BLaER1 (cell line): ENCODE measurements around the gene GYPC.
"Not testable (repeated sequence)": the region's sequence is repeated elsewhere in the genome, so short reads cannot be mapped to it uniquely, and the experiment has no call there.

Experiments
- H3K27ac ChIP-seq: shearing (Covaris generic); formaldehyde crosslinking; 2 replicates; pipeline ENCODE4 v1.8.1; 2022
- H3K27me3 ChIP-seq: shearing (Covaris generic); formaldehyde crosslinking; 2 replicates; pipeline ENCODE4 v1.8.1; 2022
- H3K36me3 ChIP-seq: shearing (Covaris generic); formaldehyde crosslinking; 2 replicates; pipeline ENCODE4 v1.8.1; 2022
- H3K4me1 ChIP-seq: shearing (Covaris generic); formaldehyde crosslinking; 2 replicates; pipeline ENCODE4 v1.8.1; 2022
- H3K4me2 ChIP-seq: shearing (Covaris generic); formaldehyde crosslinking; 2 replicates; pipeline ENCODE4 v1.8.1; 2022
- H3K4me3 ChIP-seq: shearing (Covaris generic); formaldehyde crosslinking; 2 replicates; pipeline ENCODE4 v1.8.1; 2022
- H3K9ac ChIP-seq: shearing (Covaris generic); formaldehyde crosslinking; 2 replicates; pipeline ENCODE4 v1.8.1; 2022
- H3K9me3 ChIP-seq: shearing (Covaris generic); formaldehyde crosslinking; 2 replicates; pipeline ENCODE4 v1.8.1; 2022
- H4K20me1 ChIP-seq: shearing (Covaris generic); formaldehyde crosslinking; 2 replicates; pipeline ENCODE4 v1.8.1; 2022
- Cebpa-rat ChIP-seq: shearing (Covaris generic); IDR thresholded peaks from 2 replicates; pipeline ENCODE4 v1.8.1; 2022

GYPC gene

GRCh38 chr2:126637386-126637785 is 18.6 kb upstream of the GYPC start:
- Histone ChIP-seq H3K36me3 (no peaks in the 10 kb centered on the region), H3K4me3 (no peak overlapping the region), H3K9ac (no peak overlapping the region), H3K4me2 (peak overlapping the region; percentile 32), H3K4me1 (peaks cover 34% of the 10 kb centered on the region), H4K20me1 (no peaks in the 10 kb centered on the region), H3K27ac (no peak overlapping the region), H3K27me3 (no peaks in the 10 kb centered on the region), H3K9me3 (no peaks in the 10 kb centered on the region)
- TF ChIP-seq Cebpa-rat: no peak

GRCh38 chr2:126638746-126639145 is 17.2 kb upstream of the GYPC start:
- Histone ChIP-seq H3K9me3 (no peaks in the 10 kb centered on the region), H3K27me3 (no peaks in the 10 kb centered on the region), H4K20me1 (no peaks in the 10 kb centered on the region), H3K4me3 (no peak overlapping the region), H3K27ac (no peak overlapping the region), H3K9ac (no peak overlapping the region), H3K4me1 (peaks cover 30% of the 10 kb centered on the region), H3K36me3 (no peaks in the 10 kb centered on the region), H3K4me2 (no peak overlapping the region)
- no peak for TF ChIP-seq Cebpa-rat

GRCh38 chr2:126639276-126639675 is 16.7 kb upstream of the GYPC start:
- Histone ChIP-seq H3K4me1 (peaks cover 31% of the 10 kb centered on the region), H3K9me3 (no peaks in the 10 kb centered on the region), H3K36me3 (no peaks in the 10 kb centered on the region), H3K27me3 (no peaks in the 10 kb centered on the region), H3K27ac (no peak overlapping the region), H4K20me1 (no peaks in the 10 kb centered on the region), H3K9ac (no peak overlapping the region), H3K4me3 (no peak overlapping the region), H3K4me2 (no peak overlapping the region)
- no peak for TF ChIP-seq Cebpa-rat

- H3K4me3 ChIP-seq, H3K4me2 ChIP-seq, H3K9me3 ChIP-seq, H4K20me1 ChIP-seq, H3K36me3 ChIP-seq, H3K27ac ChIP-seq, H3K9ac ChIP-seq, H3K27me3 ChIP-seq: not testable (repeated sequence)
- peaks cover 29% of the 10 kb centered on the region for H3K4me1 ChIP-seq
Observed at GRCh38 chr2:126641294-126641693, 14.7 kb upstream of the GYPC start.

GRCh38 chr2:126642031-126642430 is 13.9 kb upstream of the GYPC start:
- no peak for TF ChIP-seq Cebpa-rat
- no peak overlapping the region for H3K4me2 ChIP-seq
- H3K27me3 ChIP-seq: no peaks in the 10 kb centered on the region
- no peaks in the 10 kb centered on the region for H3K9me3 ChIP-seq
- peaks cover 26% of the 10 kb centered on the region for H3K4me1 ChIP-seq
- no peak overlapping the region for H3K9ac ChIP-seq
- H3K27ac ChIP-seq: no peak overlapping the region
- H4K20me1 ChIP-seq: no peaks in the 10 kb centered on the region
- no peak overlapping the region for H3K4me3 ChIP-seq
- H3K36me3 ChIP-seq: no peaks in the 10 kb centered on the region

GRCh38 chr2:126643431-126643830 is 12.5 kb upstream of the GYPC start:
- no peak overlapping the region for H3K4me2 ChIP-seq
- H3K27me3 ChIP-seq: no peaks in the 10 kb centered on the region

DNA sequence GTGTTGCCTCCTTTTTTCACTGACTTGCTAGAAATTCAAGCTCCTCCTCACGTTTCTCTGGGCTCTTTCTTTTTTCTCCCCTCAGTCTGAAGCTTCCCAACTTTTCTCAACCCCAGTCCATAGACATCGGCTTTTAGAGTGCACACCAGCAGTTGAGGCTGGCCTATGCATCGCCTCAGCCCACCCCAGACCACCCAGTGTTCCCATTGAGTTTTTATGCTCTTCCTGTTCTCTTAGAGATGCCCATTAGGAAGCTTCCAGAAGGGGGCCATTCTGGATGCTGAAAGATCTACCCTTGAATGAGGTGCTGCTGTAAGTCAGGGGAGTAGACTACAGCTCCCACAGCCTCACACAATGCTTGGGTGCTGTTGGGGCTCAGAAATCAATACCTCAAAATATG is 12.0 kb upstream of the GYPC start:
- Histone ChIP-seq H3K4me3 (no peak overlapping the region), H3K4me1 (peaks cover 16% of the 10 kb centered on the region), H3K9ac (no peak overlapping the region), H3K9me3 (no peaks in the 10 kb centered on the region), H3K4me2 (peak overlapping the region; percentile 46; the same call in 1 of the 2 replicates), H4K20me1 (no peaks in the 10 kb centered on the region), H3K27ac (no peak overlapping the region), H3K36me3 (no peaks in the 10 kb centered on the region), H3K27me3 (no peaks in the 10 kb centered on the region)
- no peak for TF ChIP-seq Cebpa-rat

More at GRCh38 chr2:126643431-126643830, 12.5 kb upstream of the GYPC start:
- Histone ChIP-seq H3K27ac (no peak overlapping the region), H3K4me1 (peaks cover 16% of the 10 kb centered on the region), H3K4me3 (no peak overlapping the region), H4K20me1 (no peaks in the 10 kb centered on the region), H3K36me3 (no peaks in the 10 kb centered on the region), H3K9ac (no peak overlapping the region), H3K9me3 (no peaks in the 10 kb centered on the region)
- TF ChIP-seq Cebpa-rat: no peak

- Histone ChIP-seq H3K27me3 (no peaks in the 10 kb centered on the region), H3K9ac (no peak overlapping the region), H3K4me1 (peaks cover 16% of the 10 kb centered on the region), H3K4me2 (peak overlapping the region; percentile 46), H3K9me3 (peaks cover 1% of the 10 kb centered on the region; the same call in 1 of the 2 replicates), H3K36me3 (no peaks in the 10 kb centered on the region), H3K4me3 (no peak overlapping the region), H4K20me1 (no peaks in the 10 kb centered on the region), H3K27ac (no peak overlapping the region)
- TF ChIP-seq Cebpa-rat: no peak
Observed at GRCh38 chr2:126644630-126645191, 11.2 kb upstream of the GYPC start.

- Histone ChIP-seq H3K4me2 (peak overlapping the region; percentile 46; the same call in 1 of the 2 replicates), H3K36me3 (no peaks in the 10 kb centered on the region), H3K4me3 (no peak overlapping the region), H3K27me3 (no peaks in the 10 kb centered on the region), H4K20me1 (no peaks in the 10 kb centered on the region), H3K9me3 (peaks cover 6% of the 10 kb centered on the region; the same call in 1 of the 2 replicates), H3K27ac (no peak overlapping the region), H3K4me1 (peaks cover 16% of the 10 kb centered on the region), H3K9ac (no peak overlapping the region)
- no peak for TF ChIP-seq Cebpa-rat
Observed at GRCh38 chr2:126645211-126645618, 10.7 kb upstream of the GYPC start.

GRCh38 chr2:126646026-126646425 is 9.9 kb upstream of the GYPC start:
- Histone ChIP-seq H3K9ac (no peak overlapping the region), H3K9me3 (peaks cover 14% of the 10 kb centered on the region), H3K4me3 (no peak overlapping the region), H3K4me1 (peaks cover 16% of the 10 kb centered on the region), H4K20me1 (no peaks in the 10 kb centered on the region), H3K27ac (no peak overlapping the region), H3K4me2 (no peak overlapping the region), H3K27me3 (no peaks in the 10 kb centered on the region), H3K36me3 (no peaks in the 10 kb centered on the region)
- no peak for TF ChIP-seq Cebpa-rat

DNA sequence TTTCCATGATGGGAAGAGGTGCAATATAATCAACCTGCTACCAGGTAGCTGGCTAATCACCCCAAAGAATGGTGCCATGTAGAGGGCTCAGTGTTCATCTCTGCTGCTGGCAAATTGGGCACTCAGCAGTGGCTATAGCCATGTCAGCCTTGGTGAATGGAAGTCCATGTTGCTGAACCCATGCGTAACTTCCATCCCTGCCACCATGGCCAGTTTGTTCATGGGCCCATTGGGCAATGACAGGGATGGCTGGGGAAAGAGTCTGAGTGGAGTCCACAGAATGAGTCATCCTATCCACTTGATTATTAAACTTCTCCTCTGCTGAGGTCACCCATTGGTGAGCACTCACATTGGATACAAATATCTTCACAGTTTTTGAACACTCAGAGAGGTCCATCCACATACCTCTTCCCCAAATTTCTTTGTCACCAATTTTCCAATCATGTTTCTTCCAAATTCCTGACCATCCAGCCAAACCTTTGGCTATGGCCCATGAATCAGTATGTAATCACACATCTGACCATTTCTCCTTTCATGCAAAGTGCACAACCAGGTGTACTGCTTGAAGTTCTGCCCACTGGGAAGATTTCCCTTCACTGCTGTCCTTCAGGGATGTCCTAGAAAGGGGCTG is 8.1 kb upstream of the GYPC start:
- not testable (repeated sequence) for H3K36me3 ChIP-seq, H3K4me3 ChIP-seq, H3K27me3 ChIP-seq, H3K27ac ChIP-seq, H3K4me2 ChIP-seq, H4K20me1 ChIP-seq, H3K9ac ChIP-seq
- Histone ChIP-seq H3K4me1 (peaks cover 16% of the 10 kb centered on the region), H3K9me3 (peaks cover 21% of the 10 kb centered on the region)

- Histone ChIP-seq H3K4me1 (peaks cover 16% of the 10 kb centered on the region), H3K9me3 (peaks cover 21% of the 10 kb centered on the region)
- not testable (repeated sequence) for H3K4me2 ChIP-seq, H3K36me3 ChIP-seq, H3K27ac ChIP-seq, H3K9ac ChIP-seq, H3K4me3 ChIP-seq, H4K20me1 ChIP-seq, H3K27me3 ChIP-seq
Observed at GRCh38 chr2:126648345-126648786, 7.6 kb upstream of the GYPC start.
